ENCODE measurements around the gene GRIK3.
A peak's percentile ranks its signal among the peaks of the same experiment; 100 is the strongest.

GRIK3 gene

DNA sequence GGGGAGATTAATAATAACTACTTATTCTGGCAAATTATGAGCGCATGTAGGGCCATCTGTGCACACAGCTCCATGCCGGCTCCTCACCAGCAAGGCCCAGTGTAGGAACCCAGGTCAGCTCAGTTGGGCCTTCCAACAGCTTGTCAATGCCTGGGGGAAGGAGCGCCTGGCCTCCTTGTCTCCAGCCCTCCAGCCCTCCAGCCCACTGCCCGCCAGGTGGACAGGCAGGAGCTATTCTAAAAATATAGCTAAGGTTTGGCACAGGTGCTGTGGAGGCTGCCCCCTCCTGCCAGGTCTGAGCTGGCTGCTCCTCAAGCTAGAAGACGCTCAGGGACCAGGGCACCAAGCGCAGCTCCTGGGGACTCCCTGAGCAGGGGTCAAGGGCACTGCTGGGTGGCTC, 85.7 kb downstream of the GRIK3 start:
- no peaks in the 10 kb centered on the region for H3K36me3 ChIP-seq (ENCODE audit: insufficient read depth, insufficient read length, low read length)
- no peak overlapping the region for H3K4me3 ChIP-seq (ENCODE audit: insufficient read length, low read depth)
- peaks cover 2% of the 10 kb centered on the region for H3K27me3 ChIP-seq (ENCODE audit: insufficient read depth, insufficient read length)
- no peak for TF ChIP-seq SUZ12 (IDR thresholded peaks at IDR 0.05; ENCODE audit: extremely low read depth, insufficient read depth, insufficient read length)
- TF ChIP-seq YY1 (IDR thresholded peaks at IDR 0.05; ENCODE audit: insufficient read depth, insufficient read length) = no peak
- no peak for TF ChIP-seq ZNF274 (IDR thresholded peaks at IDR 0.05; ENCODE audit: low read depth, low read length)
- no peak for DNase-seq (ENCODE audit: low read depth, low spot score)
- H3K9ac ChIP-seq (ENCODE audit: insufficient read length, low read depth) = no peak overlapping the region
- no peaks in the 10 kb centered on the region for H3K9me3 ChIP-seq (ENCODE audit: insufficient read depth, low read length)
- peaks cover 21% of the 10 kb centered on the region for H3K4me1 ChIP-seq (ENCODE audit: insufficient read depth, insufficient read length)

- peaks cover 20% of the 10 kb centered on the region for H3K4me1 ChIP-seq (ENCODE audit: insufficient read depth, insufficient read length)
- TF ChIP-seq ZNF274 (IDR thresholded peaks at IDR 0.05; ENCODE audit: low read depth, low read length) (no peak), SUZ12 (IDR thresholded peaks at IDR 0.05; ENCODE audit: extremely low read depth, insufficient read depth, insufficient read length) (no peak), YY1 (IDR thresholded peaks at IDR 0.05; ENCODE audit: insufficient read depth, insufficient read length) (no peak)
- H3K9me3 ChIP-seq (ENCODE audit: insufficient read depth, low read length) = no peaks in the 10 kb centered on the region
- H3K4me3 ChIP-seq (ENCODE audit: insufficient read length, low read depth) = no peak overlapping the region
- no peaks in the 10 kb centered on the region for H3K36me3 ChIP-seq (ENCODE audit: insufficient read depth, insufficient read length, low read length)
- DNase-seq (ENCODE audit: low read depth, low spot score) = no peak
- no peak overlapping the region for H3K9ac ChIP-seq (ENCODE audit: insufficient read length, low read depth)
- H3K27me3 ChIP-seq (ENCODE audit: insufficient read depth, insufficient read length) = peaks cover 2% of the 10 kb centered on the region
These were observed 86.2 kb downstream of the GRIK3 start for GRCh38 chr1:36948147-36948546.

DNA sequence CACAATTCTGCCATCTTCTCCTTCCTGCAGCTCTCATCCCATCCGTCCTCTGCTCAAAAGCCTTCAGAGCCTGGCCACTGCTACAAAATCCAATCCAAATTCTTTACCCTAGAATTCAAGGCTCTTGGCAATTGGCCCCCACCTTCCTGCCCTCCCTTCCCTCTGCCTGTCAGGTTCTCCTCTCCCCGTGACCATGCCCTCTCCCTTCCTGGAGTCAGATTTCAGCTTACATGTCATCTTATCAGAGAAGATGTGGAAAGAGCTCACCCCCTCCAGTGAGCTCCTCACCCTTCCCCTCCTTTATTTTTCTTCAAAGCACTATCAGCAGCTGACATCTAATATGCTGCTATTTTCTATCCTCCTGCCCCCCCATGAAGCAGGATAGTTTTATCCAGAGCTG, 86.9 kb downstream of the GRIK3 start:
- no peak overlapping the region for H3K9ac ChIP-seq (ENCODE audit: insufficient read length, low read depth)
- TF ChIP-seq YY1 (IDR thresholded peaks at IDR 0.05; ENCODE audit: insufficient read depth, insufficient read length) (no peak), ZNF274 (IDR thresholded peaks at IDR 0.05; ENCODE audit: low read depth, low read length) (no peak), SUZ12 (IDR thresholded peaks at IDR 0.05; ENCODE audit: extremely low read depth, insufficient read depth, insufficient read length) (no peak)
- H3K4me3 ChIP-seq (ENCODE audit: insufficient read length, low read depth) = no peak overlapping the region
- H3K9me3 ChIP-seq (ENCODE audit: insufficient read depth, low read length) = no peaks in the 10 kb centered on the region
- H3K36me3 ChIP-seq (ENCODE audit: insufficient read depth, insufficient read length, low read length) = no peaks in the 10 kb centered on the region
- DNase-seq (ENCODE audit: low read depth, low spot score) = no peak
- H3K27me3 ChIP-seq (ENCODE audit: insufficient read depth, insufficient read length) = no peaks in the 10 kb centered on the region
- peaks cover 22% of the 10 kb centered on the region for H3K4me1 ChIP-seq (ENCODE audit: insufficient read depth, insufficient read length)

DNA sequence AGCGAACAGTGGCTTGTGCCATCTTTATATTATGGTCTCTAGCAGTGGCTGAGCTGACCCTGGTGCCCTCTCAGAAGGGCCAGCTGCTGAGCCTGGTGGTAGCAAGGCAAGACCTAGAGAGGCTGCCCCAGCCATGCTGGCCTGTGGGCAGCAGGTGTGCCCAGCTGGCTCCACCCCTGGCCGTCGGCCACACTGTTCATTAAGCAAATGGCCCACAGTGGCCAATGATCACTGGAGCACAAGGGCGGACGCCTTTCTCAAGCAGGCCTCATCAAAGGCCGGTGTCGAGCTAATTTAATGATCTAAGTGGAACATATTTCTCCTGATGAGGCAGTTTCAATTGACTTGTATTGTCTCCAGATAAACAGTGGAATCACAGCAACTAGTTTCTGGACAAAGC, 89.4 kb downstream of the GRIK3 start:
- H3K9ac ChIP-seq (ENCODE audit: insufficient read length, low read depth) = no peak overlapping the region
- no peaks in the 10 kb centered on the region for H3K27me3 ChIP-seq (ENCODE audit: insufficient read depth, insufficient read length)
- TF ChIP-seq YY1 (IDR thresholded peaks at IDR 0.05; ENCODE audit: insufficient read depth, insufficient read length) = no peak
- TF ChIP-seq SUZ12 (IDR thresholded peaks at IDR 0.05; ENCODE audit: extremely low read depth, insufficient read depth, insufficient read length) = no peak
- TF ChIP-seq ZNF274 (IDR thresholded peaks at IDR 0.05; ENCODE audit: low read depth, low read length) = no peak
- DNase-seq (ENCODE audit: low read depth, low spot score) = no peak
- peaks cover 27% of the 10 kb centered on the region for H3K4me1 ChIP-seq (ENCODE audit: insufficient read depth, insufficient read length)
- H3K9me3 ChIP-seq (ENCODE audit: insufficient read depth, low read length) = no peaks in the 10 kb centered on the region
- H3K4me3 ChIP-seq (ENCODE audit: insufficient read length, low read depth) = no peak overlapping the region
- no peaks in the 10 kb centered on the region for H3K36me3 ChIP-seq (ENCODE audit: insufficient read depth, insufficient read length, low read length)

DNA sequence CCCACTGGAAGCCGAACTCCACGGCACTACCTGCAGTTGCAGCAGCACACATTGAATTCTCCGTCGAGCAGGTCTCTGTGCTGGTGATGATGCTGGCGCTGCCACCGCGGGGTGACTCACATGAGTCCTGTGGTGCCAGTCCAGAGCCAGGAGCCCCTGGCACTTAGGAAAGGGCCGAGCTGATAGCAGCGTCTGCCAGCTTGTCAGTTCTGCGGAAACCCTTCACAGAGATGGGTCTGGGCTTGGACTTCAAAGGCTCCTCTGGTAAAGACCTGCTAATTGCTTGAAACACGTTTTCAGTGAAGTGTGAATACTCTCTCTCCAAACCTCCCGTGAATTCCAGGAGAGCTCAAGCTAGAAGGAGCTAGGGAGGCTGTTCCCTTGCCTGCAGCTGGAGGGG, 92.2 kb downstream of the GRIK3 start:
- Histone ChIP-seq H3K4me1 (ENCODE audit: insufficient read depth, insufficient read length) (peaks cover 18% of the 10 kb centered on the region), H3K4me3 (ENCODE audit: insufficient read length, low read depth) (no peak overlapping the region), H3K36me3 (ENCODE audit: insufficient read depth, insufficient read length, low read length) (no peaks in the 10 kb centered on the region), H3K9ac (ENCODE audit: insufficient read length, low read depth) (no peak overlapping the region), H3K27me3 (ENCODE audit: insufficient read depth, insufficient read length) (no peaks in the 10 kb centered on the region), H3K9me3 (ENCODE audit: insufficient read depth, low read length) (no peaks in the 10 kb centered on the region)
- TF ChIP-seq SUZ12 (IDR thresholded peaks at IDR 0.05; ENCODE audit: extremely low read depth, insufficient read depth, insufficient read length) (no peak), ZNF274 (IDR thresholded peaks at IDR 0.05; ENCODE audit: low read depth, low read length) (no peak), YY1 (IDR thresholded peaks at IDR 0.05; ENCODE audit: insufficient read depth, insufficient read length) (no peak)
- no peak for DNase-seq (ENCODE audit: low read depth, low spot score)

GRCh38 chr1:36941316-36941978, 92.9 kb downstream of the GRIK3 start:
- DNase-seq (ENCODE audit: low read depth, low spot score) = peak; percentile 38
- Histone ChIP-seq H3K9me3 (ENCODE audit: insufficient read depth, low read length) (no peaks in the 10 kb centered on the region), H3K4me1 (ENCODE audit: insufficient read depth, insufficient read length) (peaks cover 15% of the 10 kb centered on the region), H3K9ac (ENCODE audit: insufficient read length, low read depth) (no peak overlapping the region), H3K27me3 (ENCODE audit: insufficient read depth, insufficient read length) (no peaks in the 10 kb centered on the region), H3K36me3 (ENCODE audit: insufficient read depth, insufficient read length, low read length) (no peaks in the 10 kb centered on the region), H3K4me3 (ENCODE audit: insufficient read length, low read depth) (no peak overlapping the region)
- TF ChIP-seq YY1 (IDR thresholded peaks at IDR 0.05; ENCODE audit: insufficient read depth, insufficient read length) (no peak), ZNF274 (IDR thresholded peaks at IDR 0.05; ENCODE audit: low read depth, low read length) (no peak), SUZ12 (IDR thresholded peaks at IDR 0.05; ENCODE audit: extremely low read depth, insufficient read depth, insufficient read length) (no peak)

GRCh38 chr1:36938819-36939218, 95.5 kb downstream of the GRIK3 start:
- no peak for DNase-seq (ENCODE audit: low read depth, low spot score)
- Histone ChIP-seq H3K36me3 (ENCODE audit: insufficient read depth, insufficient read length, low read length) (no peaks in the 10 kb centered on the region), H3K9me3 (ENCODE audit: insufficient read depth, low read length) (no peaks in the 10 kb centered on the region), H3K4me3 (ENCODE audit: insufficient read length, low read depth) (no peak overlapping the region), H3K9ac (ENCODE audit: insufficient read length, low read depth) (no peak overlapping the region), H3K4me1 (ENCODE audit: insufficient read depth, insufficient read length) (peaks cover 15% of the 10 kb centered on the region), H3K27me3 (ENCODE audit: insufficient read depth, insufficient read length) (no peaks in the 10 kb centered on the region)
- TF ChIP-seq SUZ12 (IDR thresholded peaks at IDR 0.05; ENCODE audit: extremely low read depth, insufficient read depth, insufficient read length) (no peak), YY1 (IDR thresholded peaks at IDR 0.05; ENCODE audit: insufficient read depth, insufficient read length) (no peak), ZNF274 (IDR thresholded peaks at IDR 0.05; ENCODE audit: low read depth, low read length) (no peak)

Measured in NT2/D1 (cell line).